Endothelial cell of umbilical vein (primary cell): Measurements from ENCODE around the gene TSNAXIP1. TPM values are rescaled to one million over a fixed set of nuclear protein-coding genes. Genes with fewer than 3 reads are reported as not detected.

Experiments used
- BruUV-seq: library from RNA; stranded (reverse); fragments of 400-500 nt; replicated peaks from 2 replicates; lab custom pipeline; 2021; lab: Mats Ljungman, UMichigan
- CTCF ChIA-PET: fragments of 300-600, 350-600 bp; sonication (Branson Sonifier 250); formaldehyde crosslinking; loops from one replicate; lab custom pipeline; 2021; ENCODE audit warnings: antibody characterized with exemption, inconsistent platforms; lab: Charles Lee
- POLR2A ChIA-PET: fragments of 300-600, 350-600 bp; sonication (Branson Sonifier 250); formaldehyde crosslinking; loops from one replicate; lab custom pipeline; 2021; ENCODE audit warnings: antibody characterized with exemption, inconsistent platforms; lab: Charles Lee
- DNase-seq: peaks from one replicate; pipeline ENCODE4 v3.0.0-alpha.2; 2011; ENCODE audit warnings: low read depth, low spot score
- FAIRE-seq: peaks from 2 replicates; lab custom pipeline; 2011; peaks lifted over from hg19 to GRCh38; lab: Jason Lieb, UNC
- H2AFZ ChIP-seq: 2 replicates; pipeline ENCODE4 v1.6.0; 2012; ENCODE audit warnings: low read depth, low read length, control low read depth, inconsistent platforms
- H3K27ac ChIP-seq: 2 replicates; pipeline ENCODE4 v1.5.1; 2011; ENCODE audit warnings: low read depth, mild to moderate bottlenecking, control low read depth, low read length, moderate library complexity; ENCODE audit not compliant: insufficient read depth
- H3K27me3 ChIP-seq, 2 experiments: 2 replicates each; pipeline versions ENCODE4 v1.6.0 to v1.6.1; 2011; ENCODE audit warnings: low read length in 2 of 2, mixed read lengths in 1 of 2; ENCODE audit not compliant: control insufficient read depth in 2 of 2, insufficient read depth in 2 of 2
- H3K36me3 ChIP-seq, 2 experiments: 2 replicates in 1 of 2; 3 replicates in 1 of 2; pipeline ENCODE4 v1.5.1; 2011; ENCODE audit warnings: low read length in 2 of 2, mild to moderate bottlenecking in 1 of 2, moderate library complexity in 1 of 2; ENCODE audit not compliant: control insufficient read depth in 2 of 2, insufficient read depth in 2 of 2; ENCODE audit errors: extremely low read depth in 1 of 2
- H3K4me1 ChIP-seq: 3 replicates; pipeline ENCODE4 v1.5.1; 2011; ENCODE audit warnings: mild to moderate bottlenecking, low read length; ENCODE audit not compliant: control insufficient read depth, insufficient read depth; ENCODE audit errors: extremely low read depth
- H3K4me2 ChIP-seq: 2 replicates; pipeline ENCODE4 v1.6.1; 2011; ENCODE audit warnings: low read length, control low read depth, mixed read lengths; ENCODE audit not compliant: insufficient read depth
- H3K4me3 ChIP-seq, 3 experiments: fragments of 200-600 bp in 1 of 3; sonication (generic), shearing (Covaris generic) in 1 of 3; replicated peaks in 1 of 3; 2 replicates each; pipeline ENCODE4 v1.5.1; 2011 to 2016; ENCODE audit warnings: control low read depth in 3 of 3, low read length in 3 of 3, mild to moderate bottlenecking in 2 of 3, inconsistent platforms in 1 of 3, low read depth in 1 of 3, moderate library complexity in 1 of 3; ENCODE audit not compliant: insufficient read depth in 1 of 3
- H3K79me2 ChIP-seq: 2 replicates; pipeline ENCODE4 v1.6.0; 2012; ENCODE audit warnings: low read length, inconsistent platforms; ENCODE audit not compliant: control insufficient read depth, insufficient read depth
- H3K9ac ChIP-seq: replicated peaks from 2 replicates; pipeline ENCODE3; 2011; ENCODE audit warnings: low read length, control low read depth; ENCODE audit not compliant: insufficient read depth; ENCODE audit errors: extremely low read depth
- H3K9me1 ChIP-seq: replicated peaks from 3 replicates; pipeline ENCODE4 v1.6.0; 2011; ENCODE audit warnings: mild to moderate bottlenecking, low read length; ENCODE audit not compliant: control insufficient read depth, insufficient read depth; ENCODE audit errors: extremely low read depth
- H3K9me3 ChIP-seq: replicated peaks from 2 replicates; pipeline ENCODE4 v1.5.1; 2012; ENCODE audit warnings: low read length, inconsistent platforms; ENCODE audit not compliant: control insufficient read depth, insufficient read depth
- H4K20me1 ChIP-seq: replicated peaks from 2 replicates; pipeline ENCODE3; 2011; ENCODE audit warnings: mild to moderate bottlenecking, low read length; ENCODE audit not compliant: control insufficient read depth, insufficient read depth; ENCODE audit errors: extremely low read depth
- CTCF ChIP-seq, 2 donors: IDR thresholded peaks; 1 replicate in 1 of 2; 2 replicates in 1 of 2; pipeline ENCODE4 v1.5.1; 2011; ENCODE audit warnings: low read length in 2 of 2, mild to moderate bottlenecking in 2 of 2, moderate library complexity in 2 of 2, control low read depth in 1 of 2, inconsistent platforms in 1 of 2, low read depth in 1 of 2; ENCODE audit not compliant: insufficient read depth in 1 of 2; ENCODE audit errors: extremely low read depth in 1 of 2
- EZH2 ChIP-seq: IDR thresholded peaks from 2 replicates; pipeline ENCODE4 v1.6.1; 2012; ENCODE audit warnings: borderline replicate concordance, low read depth, mild to moderate bottlenecking, moderate library complexity, low read length, inconsistent platforms; ENCODE audit not compliant: severe bottlenecking
- FOS ChIP-seq: IDR thresholded peaks from 2 replicates; pipeline ENCODE4 v1.6.1; 2011; ENCODE audit warnings: mild to moderate bottlenecking, low read length, moderate library complexity, borderline replicate concordance; ENCODE audit not compliant: insufficient read depth
- GATA2 ChIP-seq: IDR thresholded peaks from 2 replicates; pipeline ENCODE4 v1.7.0; 2011; ENCODE audit warnings: low read depth, mild to moderate bottlenecking, moderate library complexity, mixed read lengths, low read length; ENCODE audit not compliant: insufficient read length, insufficient read depth
- JUN ChIP-seq: IDR thresholded peaks from 2 replicates; pipeline ENCODE4 v1.6.1; 2011; ENCODE audit warnings: borderline replicate concordance, low read depth; ENCODE audit not compliant: insufficient read length, insufficient read depth
- MYC ChIP-seq: IDR thresholded peaks from one replicate; pipeline ENCODE4 v1.6.1; 2011; ENCODE audit warnings: mild to moderate bottlenecking, low read depth, low read length
- POLR2A ChIP-seq: IDR thresholded peaks from 2 replicates; pipeline ENCODE4 v1.6.1; 2012; ENCODE audit warnings: low read depth, mild to moderate bottlenecking, control low read depth, low read length
- POLR2AphosphoS5 ChIP-seq: IDR thresholded peaks from 2 replicates; pipeline ENCODE4 v1.6.1; 2012; ENCODE audit warnings: low read depth, mild to moderate bottlenecking, control low read depth, low read length, moderate library complexity; ENCODE audit not compliant: insufficient read depth
- dilution Hi-C: fragments of 300-500 bp; cut with MboI; formaldehyde crosslinking; loops from one replicate; pipeline ENCODE4 v1.15.0; 2019; ENCODE audit warnings: low sequenced_read_pairs; ENCODE audit not compliant: extremely low pct_ligation_motif_present
- intact Hi-C: fragments of 100-400 bp; cut with micrococcal nuclease; formaldehyde crosslinking; loops from one replicate; pipeline ENCODE4 v1.10.0; 2022
- polyA plus RNA-seq, 4 experiments: library from polyadenylated mRNA; depleted of rRNA in 3 of 4; stranded (reverse) in 3 of 4; unstranded in 1 of 4; fragments of >200 nt; gene quantifications; 2 replicates each; pipeline versions ENCODE4 v1.2.1 to v1.2.3, GENCODE V29; 2011 to 2012; ENCODE audit warnings: missing spikeins in 1 of 4
- total RNA-seq: library from RNA; stranded (reverse); gene quantifications from 2 replicates; pipeline ENCODE4 v1.2.3, GENCODE V29; 2021
- TF ChIP-seq, protein P1 (sequence below): IDR thresholded peaks from 2 replicates; pipeline ENCODE4 v1.6.1; 2011; ENCODE audit not compliant: insufficient read depth, insufficient read length

Gene TSNAXIP1
- total and polyA plus RNA-seq, 2 donors (not counting 3 experiments of a cell fraction or from before 2014, with no cell fraction given): 0.95 to 1.2 TPM

GRCh38 chr16:67780847-67781564 lies 25.7 kb upstream of the TSNAXIP1 start:
- dilution Hi-C loops: no loop called here
- peaks cover 11% of the 10 kb centered on the region for H3K79me2 ChIP-seq
- intact Hi-C loops: no loop called here
- POLR2A ChIA-PET: no interaction called here
- no peaks in the 10 kb centered on the region for H3K27me3 ChIP-seq
- no peak overlapping the region for H3K4me2 ChIP-seq
- CTCF ChIA-PET: interaction anchor here (1.1 kb wide), 1 partner anchor 11 kb away, joined by 5 read pairs; no protein-coding TSS in a partner anchor
- no TSS peak for BruUV-seq
- DNase-seq (no peak), FAIRE-seq (no peak)
- H2AFZ ChIP-seq: no peak overlapping the region
- no peak overlapping the region for H3K9ac ChIP-seq
- TF ChIP-seq GATA2: no peak
- no peak for TF ChIP-seq POLR2AphosphoS5
- TF ChIP-seq CTCF (IDR thresholded peaks at IDR 0.05; ENCODE audit: extremely low read depth in 1 of 2, insufficient read depth in 1 of 2, low read depth in 1 of 2, low read length in 2 of 2): no peak
- TF ChIP-seq, protein P1, sequence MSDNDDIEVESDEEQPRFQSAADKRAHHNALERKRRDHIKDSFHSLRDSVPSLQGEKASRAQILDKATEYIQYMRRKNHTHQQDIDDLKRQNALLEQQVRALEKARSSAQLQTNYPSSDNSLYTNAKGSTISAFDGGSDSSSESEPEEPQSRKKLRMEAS: no peak
- no peak for TF ChIP-seq POLR2A
- no peak for TF ChIP-seq JUN
- TF ChIP-seq FOS: no peak
- TF ChIP-seq EZH2: no peak
- TF ChIP-seq MYC: no peak
- no peak overlapping the region for H3K4me3 ChIP-seq
- H3K9me1 ChIP-seq: no peaks in the 10 kb centered on the region
- no peaks in the 10 kb centered on the region for H4K20me1 ChIP-seq
- H3K27ac ChIP-seq: no peak overlapping the region
- no peaks in the 10 kb centered on the region for H3K4me1 ChIP-seq
- H3K9me3 ChIP-seq: no peaks in the 10 kb centered on the region
- peaks cover 0 to 3% of the 10 kb centered on the region in 2 experiments for H3K36me3 ChIP-seq
